OCI-LY7 (cell line): ENCODE results near the gene SBF2. TPM values are rescaled to one million over a fixed set of nuclear protein-coding genes. Genes with fewer than 3 reads are reported as not detected.

Source experiments
- BruUV-seq: library from RNA; stranded (reverse); fragments of 400-500 nt; replicated peaks from 2 replicates; lab custom pipeline; 2021; lab: Mats Ljungman, UMichigan
- CTCF ChIA-PET: fragments of 300-600 bp; sonication (Branson Sonifier 250); formaldehyde crosslinking; loops from one replicate; lab custom pipeline; 2022; ENCODE audit warnings: antibody characterized with exemption; ENCODE audit not compliant: unreplicated experiment; lab: Charles Lee
- POLR2A ChIA-PET: fragments of 300-600 bp; sonication (Branson Sonifier 250); formaldehyde crosslinking; loops from one replicate; lab custom pipeline; 2022; ENCODE audit warnings: antibody characterized with exemption; lab: Charles Lee
- DNase-seq: peaks from one replicate; pipeline ENCODE4 v3.0.0-alpha.2; 2015; ENCODE audit warnings: low spot score
- H2AFZ ChIP-seq: fragments of 200-600 bp; sonication (generic), shearing (Covaris generic); 2 replicates; pipeline ENCODE4 v1.6.1; 2014; ENCODE audit warnings: mild to moderate bottlenecking, antibody characterized with exemption, low read length, moderate library complexity
- H3K27ac ChIP-seq: fragments of 200-600 bp; sonication (generic); 2 replicates; pipeline ENCODE4 v1.5.1; 2014; ENCODE audit warnings: mixed run types, low read depth, mild to moderate bottlenecking, moderate library complexity, low read length, inconsistent platforms; ENCODE audit not compliant: poor library complexity, severe bottlenecking
- H3K36me3 ChIP-seq: fragments of 200-600 bp; sonication (generic); 2 replicates; pipeline ENCODE4 v1.6.1; 2014; ENCODE audit warnings: mild to moderate bottlenecking, antibody characterized with exemption, low read length, moderate library complexity, mixed read lengths; ENCODE audit not compliant: insufficient read depth
- H3K4me1 ChIP-seq: fragments of 200-600 bp; sonication (generic); 2 replicates; pipeline ENCODE4 v1.5.1; 2014; ENCODE audit warnings: mild to moderate bottlenecking, low read length; ENCODE audit not compliant: insufficient read depth, poor library complexity, severe bottlenecking
- H3K4me2 ChIP-seq: fragments of 200-600 bp; sonication (generic); 2 replicates; pipeline ENCODE4 v1.6.1; 2014; ENCODE audit warnings: mild to moderate bottlenecking, low read length
- H3K4me3 ChIP-seq: fragments of 200-600 bp; sonication (generic); 2 replicates; pipeline ENCODE4 v1.5.1; 2014; ENCODE audit warnings: mild to moderate bottlenecking, low read depth, low read length; ENCODE audit not compliant: poor library complexity, severe bottlenecking
- H3K79me2 ChIP-seq: fragments of 200-600 bp; sonication (generic); 2 replicates; pipeline ENCODE4 v1.6.1; 2016; ENCODE audit warnings: low read depth, mild to moderate bottlenecking, low read length, moderate library complexity, mixed read lengths; ENCODE audit not compliant: insufficient read depth
- H3K9me2 ChIP-seq: fragments of 200-600 bp; sonication (generic); 2 replicates; pipeline ENCODE4 v1.6.1; 2016; ENCODE audit warnings: mild to moderate bottlenecking, low read length, mixed read lengths; ENCODE audit not compliant: insufficient read depth
- H3K9me3 ChIP-seq: fragments of 200-600 bp; sonication (generic); 2 replicates; pipeline ENCODE4 v1.6.1; 2014; ENCODE audit warnings: mild to moderate bottlenecking, mixed run types, low read length, mixed read lengths
- H4K20me1 ChIP-seq: fragments of 200-600 bp; sonication (generic); 2 replicates; pipeline ENCODE4 v1.6.1; 2014; ENCODE audit warnings: mild to moderate bottlenecking, antibody characterized with exemption, low read length, moderate library complexity, mixed read lengths; ENCODE audit not compliant: insufficient read depth
- CTCF ChIP-seq: fragments of 200-600 bp; sonication (generic); conservative IDR thresholded peaks from 2 replicates; pipeline ENCODE4 v1.5.1; 2014; ENCODE audit warnings: mild to moderate bottlenecking, antibody characterized with exemption, low read length, moderate library complexity, mixed read lengths
- EZH2phosphoT487 ChIP-seq: fragments of 200-600 bp; sonication (generic); IDR thresholded peaks from 2 replicates; pipeline ENCODE4 v1.6.1; 2018; ENCODE audit warnings: low read depth, borderline replicate concordance, mild to moderate bottlenecking, mixed run types, antibody characterized with exemption, low read length, moderate library complexity, mixed read lengths
- intact Hi-C: fragments of 100-400 bp; cut with micrococcal nuclease; formaldehyde crosslinking; loops from one replicate; pipeline ENCODE4 v1.10.0; 2022; ENCODE audit not compliant: unreplicated experiment
- total RNA-seq, 2 experiments: library from RNA; depleted of rRNA in 1 of 2; stranded (reverse); fragments of >200 nt in 1 of 2; shearing (Covaris generic) in 1 of 2; gene quantifications; 2 replicates each; pipeline ENCODE4 v1.2.3, GENCODE V29; 2014 to 2022

SBF2 gene
- total RNA-seq, 2 experiments from 2014 or later: 12.9 to 14.3 TPM

- Histone ChIP-seq H4K20me1 (no peaks in the 10 kb centered on the region), H3K4me2 (no peak overlapping the region), H3K36me3 (no peaks in the 10 kb centered on the region), H3K4me3 (no peak overlapping the region), H3K79me2 (no peaks in the 10 kb centered on the region), H3K27ac (no peak overlapping the region), H3K4me1 (no peaks in the 10 kb centered on the region), H3K9me2 (no peaks in the 10 kb centered on the region), H3K9me3 (no peaks in the 10 kb centered on the region), H2AFZ (no peak overlapping the region)
- intact Hi-C loops: no loop called here
- CTCF ChIA-PET: no interaction called here
- TF ChIP-seq CTCF: no peak
- TF ChIP-seq EZH2phosphoT487: no peak
- BruUV-seq: no TSS peak
- DNase-seq: no peak
- POLR2A ChIA-PET: no interaction called here
Observed at GRCh38 chr11:9771071-9771511, 522.9 kb downstream of the SBF2 start.

- ChIA-PET CTCF (no interaction called here), POLR2A (no interaction called here)
- BruUV-seq: no TSS peak
- H3K36me3 ChIP-seq: no peaks in the 10 kb centered on the region
- H3K27ac ChIP-seq: no peak overlapping the region
- no peak for DNase-seq
- TF ChIP-seq CTCF (no peak), EZH2phosphoT487 (no peak)
- H3K4me1 ChIP-seq: peaks cover 10% of the 10 kb centered on the region
- no peaks in the 10 kb centered on the region for H3K9me2 ChIP-seq
- intact Hi-C loops: no loop called here
- no peak overlapping the region for H3K4me3 ChIP-seq
- H3K4me2 ChIP-seq: no peak overlapping the region
- no peak overlapping the region for H2AFZ ChIP-seq
- no peaks in the 10 kb centered on the region for H3K9me3 ChIP-seq
- H3K79me2 ChIP-seq: no peaks in the 10 kb centered on the region
- H4K20me1 ChIP-seq: no peaks in the 10 kb centered on the region
Observed at GRCh38 chr11:9769621-9770020, 524.4 kb downstream of the SBF2 start.

GRCh38 chr11:9765320-9766101 is 528.5 kb downstream of the SBF2 start:
- no peak overlapping the region for H3K4me3 ChIP-seq
- H3K79me2 ChIP-seq: no peaks in the 10 kb centered on the region
- no peak for DNase-seq
- H4K20me1 ChIP-seq: no peaks in the 10 kb centered on the region
- no peak for TF ChIP-seq CTCF
- TF ChIP-seq EZH2phosphoT487: no peak
- no TSS peak for BruUV-seq
- H2AFZ ChIP-seq: no peak overlapping the region
- ChIA-PET POLR2A (interaction anchor here (0.8 to 1.3 kb wide), 3 partner anchors 9 to 551 kb away, joined by 3 to 4 read pairs (median 4); no protein-coding TSS in a partner anchor), CTCF (interaction anchor here (0.6 kb wide), 1 partner anchor 144 kb away, joined by 3 read pairs; no protein-coding TSS in a partner anchor)
- no peak overlapping the region for H3K27ac ChIP-seq
- intact Hi-C loops: no loop called here
- no peaks in the 10 kb centered on the region for H3K9me3 ChIP-seq
- H3K9me2 ChIP-seq: no peaks in the 10 kb centered on the region
- H3K4me2 ChIP-seq: peak overlapping the region; percentile 9; the same call in 1 of the 2 replicates
- H3K36me3 ChIP-seq: no peaks in the 10 kb centered on the region
- H3K4me1 ChIP-seq: peaks cover 20% of the 10 kb centered on the region
